Calu3 (cell line): ENCODE data around the gene BEX5. TPM values are rescaled to one million over a fixed set of nuclear protein-coding genes. Genes with fewer than 3 reads are reported as not detected.
"Not testable (repeated sequence)": the region's sequence is repeated elsewhere in the genome, so short reads cannot be mapped to it uniquely, and the experiment has no call there.

Experiments
- BruUV-seq: library from RNA; stranded (reverse); fragments of 400-500 nt; replicated peaks from 2 replicates; lab custom pipeline; 2021; lab: Mats Ljungman, UMichigan
- CTCF ChIA-PET: fragments of 300-600 bp; sonication (Branson Sonifier 250); formaldehyde crosslinking; loops from one replicate; lab custom pipeline; 2022; ENCODE audit warnings: antibody characterized with exemption; lab: Charles Lee
- DNase-seq: peaks from one replicate; pipeline ENCODE4 v3.0.0; 2022
- H3K27ac Mint-ChIP-seq: one replicate; pipeline ENCODE4 v1.8.0; 2022; ENCODE audit warnings: mixed read lengths; ENCODE audit not compliant: unreplicated experiment
- H3K27me3 Mint-ChIP-seq: one replicate; pipeline ENCODE4 v1.8.0; 2022; ENCODE audit warnings: mixed read lengths; ENCODE audit not compliant: unreplicated experiment
- H3K36me3 Mint-ChIP-seq: one replicate; pipeline ENCODE4 v1.8.0; 2022; ENCODE audit warnings: mild to moderate bottlenecking, moderate library complexity, mixed read lengths; ENCODE audit not compliant: insufficient read depth, unreplicated experiment
- H3K4me1 Mint-ChIP-seq: one replicate; pipeline ENCODE4 v1.8.0; 2022; ENCODE audit warnings: mild to moderate bottlenecking, low read depth, mixed read lengths; ENCODE audit not compliant: unreplicated experiment
- H3K4me3 Mint-ChIP-seq: one replicate; pipeline ENCODE4 v1.8.0; 2022; ENCODE audit warnings: mild to moderate bottlenecking, low read depth, moderate library complexity, mixed read lengths; ENCODE audit not compliant: unreplicated experiment
- H3K9me3 Mint-ChIP-seq: one replicate; pipeline ENCODE4 v1.8.0; 2022; ENCODE audit warnings: low read depth, mixed read lengths; ENCODE audit not compliant: unreplicated experiment
- intact Hi-C: fragments of 100-400 bp; cut with micrococcal nuclease; formaldehyde crosslinking; loops from one replicate; pipeline ENCODE4 v1.10.0; 2022; ENCODE audit not compliant: unreplicated experiment
- total RNA-seq: library from RNA; stranded (reverse); gene quantifications from 2 replicates; pipeline ENCODE4 v1.2.3, GENCODE V29; 2022
- TF ChIP-seq, protein P1 (sequence below): fragments of 200-600 bp; IDR thresholded peaks from one replicate; pipeline ENCODE4 v1.8.0; 2022; ENCODE audit warnings: antibody characterized with exemption; ENCODE audit not compliant: unreplicated experiment

The BEX5 gene
- total RNA-seq, 1 experiment from 2014 or later = 3.9 TPM

- Mint-ChIP-seq H3K27me3 (peaks cover 15% of the 10 kb centered on the region), H3K4me3 (peak overlapping the region; percentile 91), H3K27ac (no peak overlapping the region), H3K9me3 (no peaks in the 10 kb centered on the region), H3K36me3 (peaks cover 17% of the 10 kb centered on the region), H3K4me1 (peaks cover 21% of the 10 kb centered on the region)
- CTCF ChIA-PET = interaction anchor here (0.6 to 1.0 kb wide), 4 partner anchors 25 to 746 kb away, joined by 3 read pairs; no protein-coding TSS in a partner anchor
- intact Hi-C loops = no loop called here
- peak; percentile 44 for DNase-seq
- BruUV-seq = no TSS peak
- TF ChIP-seq, protein P1, sequence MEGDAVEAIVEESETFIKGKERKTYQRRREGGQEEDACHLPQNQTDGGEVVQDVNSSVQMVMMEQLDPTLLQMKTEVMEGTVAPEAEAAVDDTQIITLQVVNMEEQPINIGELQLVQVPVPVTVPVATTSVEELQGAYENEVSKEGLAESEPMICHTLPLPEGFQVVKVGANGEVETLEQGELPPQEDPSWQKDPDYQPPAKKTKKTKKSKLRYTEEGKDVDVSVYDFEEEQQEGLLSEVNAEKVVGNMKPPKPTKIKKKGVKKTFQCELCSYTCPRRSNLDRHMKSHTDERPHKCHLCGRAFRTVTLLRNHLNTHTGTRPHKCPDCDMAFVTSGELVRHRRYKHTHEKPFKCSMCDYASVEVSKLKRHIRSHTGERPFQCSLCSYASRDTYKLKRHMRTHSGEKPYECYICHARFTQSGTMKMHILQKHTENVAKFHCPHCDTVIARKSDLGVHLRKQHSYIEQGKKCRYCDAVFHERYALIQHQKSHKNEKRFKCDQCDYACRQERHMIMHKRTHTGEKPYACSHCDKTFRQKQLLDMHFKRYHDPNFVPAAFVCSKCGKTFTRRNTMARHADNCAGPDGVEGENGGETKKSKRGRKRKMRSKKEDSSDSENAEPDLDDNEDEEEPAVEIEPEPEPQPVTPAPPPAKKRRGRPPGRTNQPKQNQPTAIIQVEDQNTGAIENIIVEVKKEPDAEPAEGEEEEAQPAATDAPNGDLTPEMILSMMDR = no peak
Measured at GRCh38 chrX:102154218-102154860, 1.4 kb downstream of the BEX5 start.

- H3K36me3 Mint-ChIP-seq, H3K27ac Mint-ChIP-seq, H3K9me3 Mint-ChIP-seq, H3K4me3 Mint-ChIP-seq, H3K4me1 Mint-ChIP-seq, intact Hi-C loops, DNase-seq, BruUV-seq, CTCF ChIA-PET: not testable (repeated sequence)
- peaks cover 13% of the 10 kb centered on the region for H3K27me3 Mint-ChIP-seq
Measured at GRCh38 chrX:102142274-102142673, 13.5 kb downstream of the BEX5 start, which contains the start of gene TCEAL6. Gene TCEAL6, minus strand, starts transcription at chrX:102142481.

GRCh38 chrX:102141631-102142030, 14.1 kb downstream of the BEX5 start:
- CTCF ChIA-PET, BruUV-seq, intact Hi-C loops, H3K4me3 Mint-ChIP-seq, H3K9me3 Mint-ChIP-seq, H3K27ac Mint-ChIP-seq, H3K4me1 Mint-ChIP-seq, H3K36me3 Mint-ChIP-seq, DNase-seq: not testable (repeated sequence)
- peaks cover 13% of the 10 kb centered on the region for H3K27me3 Mint-ChIP-seq

DNA sequence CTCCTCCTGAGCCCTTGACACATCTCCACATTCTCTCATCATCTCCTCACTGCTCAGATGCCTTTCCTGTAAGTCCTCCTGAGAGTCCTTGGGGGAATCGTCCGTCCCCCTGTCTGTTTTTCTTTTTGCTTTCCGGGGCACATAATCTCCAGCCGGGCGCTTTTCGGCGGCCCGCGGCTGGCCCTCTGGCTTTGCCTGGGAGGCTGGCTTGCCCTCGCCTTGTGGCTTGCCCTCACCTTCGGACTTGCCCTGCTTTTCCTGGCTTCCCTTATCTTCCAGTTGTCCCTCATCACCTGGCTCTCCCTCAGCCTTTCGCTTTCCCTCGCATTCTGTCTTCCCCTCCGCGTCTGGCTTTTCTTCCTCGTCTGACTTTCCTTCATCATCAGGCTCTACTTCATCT, 14.9 kb downstream of the BEX5 start:
- intact Hi-C loops, H3K9me3 Mint-ChIP-seq, CTCF ChIA-PET, H3K27ac Mint-ChIP-seq, H3K4me1 Mint-ChIP-seq, H3K4me3 Mint-ChIP-seq, BruUV-seq, DNase-seq, H3K36me3 Mint-ChIP-seq: not testable (repeated sequence)
- H3K27me3 Mint-ChIP-seq = peaks cover 13% of the 10 kb centered on the region

- H3K4me1 Mint-ChIP-seq = no peaks in the 10 kb centered on the region
- H3K9me3 Mint-ChIP-seq = no peaks in the 10 kb centered on the region
- DNase-seq = no peak
- TF ChIP-seq, protein P1 = no peak
- H3K27ac Mint-ChIP-seq = no peak overlapping the region
- no TSS peak for BruUV-seq
- CTCF ChIA-PET = no interaction called here
- peaks cover 18% of the 10 kb centered on the region for H3K27me3 Mint-ChIP-seq
- intact Hi-C loops = no loop called here
- no peak overlapping the region for H3K4me3 Mint-ChIP-seq
- H3K36me3 Mint-ChIP-seq = no peaks in the 10 kb centered on the region
Measured at GRCh38 chrX:102138064-102138463, 17.7 kb downstream of the BEX5 start.

DNA sequence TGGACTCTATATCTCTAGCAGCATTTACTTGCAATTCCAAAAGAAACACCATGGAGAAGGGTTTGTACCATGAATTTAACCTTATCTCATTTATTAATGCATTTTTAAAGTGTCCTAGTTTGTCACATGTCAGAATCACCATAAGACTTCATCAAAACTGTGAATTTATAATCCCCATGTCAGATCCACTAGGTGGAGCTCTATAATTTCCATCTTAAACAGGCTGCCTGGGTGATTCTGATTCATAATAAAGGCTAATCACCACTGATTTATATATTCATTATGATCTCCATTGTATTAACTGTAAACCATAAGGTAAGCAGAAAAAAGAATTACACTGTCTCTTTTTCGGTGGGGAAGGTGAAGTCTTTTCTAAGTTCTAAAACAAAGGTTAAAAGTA, 26.3 kb downstream of the BEX5 start:
- BruUV-seq = no TSS peak
- no peaks in the 10 kb centered on the region for H3K4me1 Mint-ChIP-seq
- CTCF ChIA-PET = interaction anchor here (1.1 kb wide), 1 partner anchor 25 kb away, joined by 3 read pairs; no protein-coding TSS in a partner anchor
- intact Hi-C loops = no loop called here
- H3K4me3 Mint-ChIP-seq = no peak overlapping the region
- no peak for DNase-seq
- TF ChIP-seq, protein P1 = no peak
- no peaks in the 10 kb centered on the region for H3K9me3 Mint-ChIP-seq
- H3K27me3 Mint-ChIP-seq = peaks cover 26% of the 10 kb centered on the region
- no peaks in the 10 kb centered on the region for H3K36me3 Mint-ChIP-seq
- no peak overlapping the region for H3K27ac Mint-ChIP-seq
